SJCRH30 (cell line): ENCODE data around the gene ARID5B. TPM values are rescaled to one million over a fixed set of nuclear protein-coding genes. Genes with fewer than 3 reads are reported as not detected.

Experiments
- DNase-seq, 2 experiments: peaks; one replicate each; pipeline ENCODE4 v3.0.0-alpha.2; 2015 to 2020
- H3K27ac ChIP-seq: fragments of 250-450 bp; sonication (Bioruptor Pico); 2 replicates; pipeline ENCODE4 v1.5.1; 2020; ENCODE audit warnings: mild to moderate bottlenecking, moderate library complexity
- H3K27me3 ChIP-seq: fragments of 250-450 bp; sonication (Bioruptor Pico); 2 replicates; pipeline ENCODE4 v1.5.1; 2020; ENCODE audit warnings: mild to moderate bottlenecking, moderate library complexity
- H3K36me3 ChIP-seq: fragments of 250-450 bp; sonication (Bioruptor Pico); 2 replicates; pipeline ENCODE4 v1.5.1; 2020; ENCODE audit warnings: mild to moderate bottlenecking, moderate library complexity
- H3K4me1 ChIP-seq: fragments of 250-450 bp; sonication (Bioruptor Pico); 2 replicates; pipeline ENCODE4 v1.5.1; 2020; ENCODE audit warnings: mild to moderate bottlenecking, moderate library complexity
- H3K4me3 ChIP-seq: fragments of 250-450 bp; sonication (Bioruptor Pico); 2 replicates; pipeline ENCODE4 v1.5.1; 2020; ENCODE audit warnings: mild to moderate bottlenecking, moderate library complexity
- H3K9me3 ChIP-seq: fragments of 250-450 bp; sonication (Bioruptor Pico); replicated peaks from 2 replicates; pipeline ENCODE4 v1.5.1; 2020; ENCODE audit warnings: mild to moderate bottlenecking, moderate library complexity
- total RNA-seq: library from RNA; depleted of rRNA; stranded (reverse); fragments of >200 nt; shearing (Covaris generic); gene quantifications from 2 replicates; pipeline ENCODE4 v1.2.3, GENCODE V29; 2014

ARID5B gene
- total RNA-seq, 1 experiment from 2014 or later, result 10.3 TPM

GRCh38 chr10:62001898-62002297 is 100.4 kb downstream of the ARID5B start:
- DNase-seq, result no peak
- Histone ChIP-seq H3K27me3 (no peaks in the 10 kb centered on the region), H3K27ac (no peak overlapping the region), H3K4me3 (no peak overlapping the region), H3K4me1 (no peaks in the 10 kb centered on the region), H3K9me3 (no peaks in the 10 kb centered on the region), H3K36me3 (peaks cover 2% of the 10 kb centered on the region; the same call in 1 of the 2 replicates)

GRCh38 chr10:62002753-62003152 is 101.3 kb downstream of the ARID5B start:
- no peak overlapping the region for H3K4me3 ChIP-seq
- no peaks in the 10 kb centered on the region for H3K4me1 ChIP-seq
- no peaks in the 10 kb centered on the region for H3K9me3 ChIP-seq
- H3K27me3 ChIP-seq, result no peaks in the 10 kb centered on the region
- peaks cover 2% of the 10 kb centered on the region; the same call in 1 of the 2 replicates for H3K36me3 ChIP-seq
- H3K27ac ChIP-seq, result no peak overlapping the region
- DNase-seq, result no peak

DNA sequence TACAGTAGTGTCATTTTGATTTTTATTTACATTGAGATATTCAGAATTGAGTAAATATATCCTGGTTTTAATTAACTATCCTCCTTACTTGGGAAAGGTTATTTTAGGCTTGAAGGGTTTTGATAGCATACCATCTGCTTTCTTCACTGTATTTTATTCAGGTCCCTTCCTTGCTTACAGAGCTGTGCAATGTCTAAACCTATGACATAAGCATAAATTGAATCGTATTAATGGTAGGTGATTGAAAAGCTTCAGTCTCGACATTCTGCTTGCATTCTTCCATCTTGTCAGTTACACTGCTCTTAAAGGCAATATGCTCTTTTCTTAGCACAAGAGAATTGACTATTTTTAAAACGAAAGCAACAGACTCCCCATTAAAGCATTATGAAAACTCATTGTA is 102.5 kb downstream of the ARID5B start:
- no peak for DNase-seq
- Histone ChIP-seq H3K27ac (no peak overlapping the region), H3K9me3 (no peaks in the 10 kb centered on the region), H3K36me3 (peaks cover 2% of the 10 kb centered on the region; the same call in 1 of the 2 replicates), H3K27me3 (no peaks in the 10 kb centered on the region), H3K4me1 (no peaks in the 10 kb centered on the region), H3K4me3 (no peak overlapping the region)

GRCh38 chr10:62005281-62005680 is 103.8 kb downstream of the ARID5B start:
- H3K27ac ChIP-seq, result no peak overlapping the region

GRCh38 chr10:62005687-62006086 is 104.2 kb downstream of the ARID5B start:
- Histone ChIP-seq H3K9me3 (no peaks in the 10 kb centered on the region), H3K27me3 (no peaks in the 10 kb centered on the region), H3K4me3 (no peak overlapping the region), H3K27ac (no peak overlapping the region), H3K36me3 (peaks cover 2% of the 10 kb centered on the region; the same call in 1 of the 2 replicates), H3K4me1 (no peaks in the 10 kb centered on the region)
- DNase-seq, result no peak

More at GRCh38 chr10:62005281-62005680, 103.8 kb downstream of the ARID5B start:
- no peak for DNase-seq
- no peaks in the 10 kb centered on the region for H3K9me3 ChIP-seq
- no peaks in the 10 kb centered on the region for H3K4me1 ChIP-seq
- H3K27me3 ChIP-seq, result no peaks in the 10 kb centered on the region
- no peak overlapping the region for H3K4me3 ChIP-seq
- peaks cover 2% of the 10 kb centered on the region; the same call in 1 of the 2 replicates for H3K36me3 ChIP-seq

DNA sequence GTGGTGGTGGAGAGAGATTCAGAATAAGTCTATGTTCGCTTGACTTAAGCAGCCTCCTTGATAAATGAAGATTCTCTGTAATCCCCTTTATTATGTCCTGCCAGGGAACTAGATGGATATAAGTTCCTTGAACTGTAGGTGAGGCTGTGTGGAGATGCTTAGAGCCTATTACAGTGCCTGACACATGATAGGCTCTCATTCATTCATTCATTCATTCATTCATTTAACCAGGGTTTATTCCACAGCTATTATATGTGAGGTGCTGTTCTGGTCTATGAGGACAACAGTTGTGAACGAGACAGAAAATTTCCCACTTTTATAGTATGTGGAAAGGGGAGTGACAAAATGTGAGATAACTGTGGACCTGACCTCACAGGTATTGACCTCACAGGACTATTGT is 105.6 kb downstream of the ARID5B start:
- no peak for DNase-seq
- H3K4me1 ChIP-seq, result no peaks in the 10 kb centered on the region
- H3K27me3 ChIP-seq, result no peaks in the 10 kb centered on the region
- H3K4me3 ChIP-seq, result no peak overlapping the region
- 0 out of 2 replicates have a peak, but pooled peaks cover 2% of the 10 kb centered on the region for H3K36me3 ChIP-seq
- no peak overlapping the region for H3K27ac ChIP-seq
- no peaks in the 10 kb centered on the region for H3K9me3 ChIP-seq

- H3K4me3 ChIP-seq, result no peak overlapping the region
- no peak overlapping the region for H3K27ac ChIP-seq
Measured at GRCh38 chr10:62008196-62008595, 106.7 kb downstream of the ARID5B start.

GRCh38 chr10:62008946-62009345 is 107.4 kb downstream of the ARID5B start:
- Histone ChIP-seq H3K27ac (no peak overlapping the region), H3K36me3 (0 out of 2 replicates have a peak, but pooled peaks cover 2% of the 10 kb centered on the region), H3K4me3 (no peak overlapping the region), H3K9me3 (no peaks in the 10 kb centered on the region), H3K4me1 (no peaks in the 10 kb centered on the region), H3K27me3 (no peaks in the 10 kb centered on the region)
- DNase-seq, result no peak

More at GRCh38 chr10:62008196-62008595, 106.7 kb downstream of the ARID5B start:
- Histone ChIP-seq H3K36me3 (0 out of 2 replicates have a peak, but pooled peaks cover 2% of the 10 kb centered on the region), H3K27me3 (no peaks in the 10 kb centered on the region), H3K9me3 (no peaks in the 10 kb centered on the region), H3K4me1 (no peaks in the 10 kb centered on the region)
- no peak for DNase-seq

DNA sequence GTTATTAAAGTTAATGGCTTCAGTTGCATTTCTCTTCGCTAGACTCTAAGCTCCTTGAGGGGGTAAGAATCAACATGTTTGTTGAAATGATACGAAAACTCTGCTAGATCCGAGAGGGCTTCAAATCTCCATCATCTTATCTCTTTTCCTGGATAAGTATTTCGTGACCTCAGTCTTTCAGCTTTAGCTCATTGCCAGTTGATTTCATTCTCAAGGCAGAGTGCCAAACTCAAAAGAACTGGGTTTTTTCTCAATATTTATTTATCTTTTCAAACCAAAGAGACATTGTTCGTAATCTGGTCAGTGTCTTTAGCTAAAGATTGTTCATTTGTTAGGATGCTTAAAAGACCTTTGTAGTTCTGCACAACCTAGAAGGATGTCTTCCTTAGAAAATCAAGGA is 108.9 kb downstream of the ARID5B start:
- H3K4me1 ChIP-seq, result no peaks in the 10 kb centered on the region
- DNase-seq, result no peak
- no peaks in the 10 kb centered on the region for H3K27me3 ChIP-seq

GRCh38 chr10:62011558-62011957 is 110.1 kb downstream of the ARID5B start:
- Histone ChIP-seq H3K4me3 (no peak overlapping the region), H3K9me3 (no peaks in the 10 kb centered on the region), H3K27ac (no peak overlapping the region), H3K4me1 (no peaks in the 10 kb centered on the region), H3K36me3 (no peaks in the 10 kb centered on the region), H3K27me3 (no peaks in the 10 kb centered on the region)
- DNase-seq, result no peak

More for the DNA sequence above, 108.9 kb downstream of the ARID5B start:
- Histone ChIP-seq H3K36me3 (no peaks in the 10 kb centered on the region), H3K9me3 (no peaks in the 10 kb centered on the region), H3K4me3 (no peak overlapping the region), H3K27ac (no peak overlapping the region)

- Histone ChIP-seq H3K9me3 (no peaks in the 10 kb centered on the region), H3K36me3 (no peaks in the 10 kb centered on the region), H3K4me3 (no peak overlapping the region), H3K4me1 (no peaks in the 10 kb centered on the region), H3K27me3 (no peaks in the 10 kb centered on the region), H3K27ac (no peak overlapping the region)
- DNase-seq, result no peak
Measured at GRCh38 chr10:62012318-62012717, 110.8 kb downstream of the ARID5B start.

DNA sequence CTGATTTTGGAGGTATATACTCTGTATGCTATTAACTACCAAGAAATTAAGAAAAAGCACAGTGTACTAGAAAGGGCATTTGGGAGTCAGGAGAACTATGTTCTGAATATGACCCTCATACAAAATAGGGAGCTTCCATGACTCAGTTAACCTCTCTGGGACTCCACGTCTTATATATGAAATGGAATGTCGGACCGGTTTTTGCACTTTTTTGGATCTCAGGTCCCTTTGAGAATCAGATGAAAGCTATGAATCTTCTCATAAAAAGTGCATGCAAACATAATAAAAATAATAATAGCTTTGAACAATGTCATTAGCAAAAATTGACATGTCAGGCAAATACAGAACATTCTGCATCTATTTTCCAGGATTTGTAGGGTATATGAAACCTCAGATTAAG is 113.0 kb downstream of the ARID5B start:
- Histone ChIP-seq H3K36me3 (no peaks in the 10 kb centered on the region), H3K9me3 (no peaks in the 10 kb centered on the region), H3K27ac (no peak overlapping the region), H3K4me3 (no peak overlapping the region), H3K27me3 (no peaks in the 10 kb centered on the region), H3K4me1 (no peaks in the 10 kb centered on the region)
- no peak for DNase-seq

DNA sequence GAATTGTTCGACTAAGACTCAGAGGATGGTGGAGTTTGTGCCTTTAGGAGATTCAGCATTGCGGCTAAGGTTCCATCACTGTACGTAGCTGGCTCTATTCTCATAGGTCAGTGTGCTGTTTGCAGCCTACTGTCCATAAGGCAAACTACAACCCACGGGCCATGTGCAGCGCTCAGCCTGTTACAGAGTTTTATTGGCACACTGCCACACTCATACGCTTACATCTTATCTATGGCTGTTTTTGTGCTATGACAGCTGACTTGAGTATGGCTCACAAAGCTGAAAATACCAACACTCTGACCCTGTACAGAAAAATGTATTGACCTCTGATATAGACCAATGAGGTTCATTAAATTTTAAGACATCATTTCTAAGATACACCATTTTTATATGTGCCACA is 114.5 kb downstream of the ARID5B start:
- H3K36me3 ChIP-seq, result no peaks in the 10 kb centered on the region
- H3K9me3 ChIP-seq, result no peaks in the 10 kb centered on the region
- DNase-seq, result peak in 1 of 2 experiments; percentile 44
- no peaks in the 10 kb centered on the region for H3K4me1 ChIP-seq
- no peak overlapping the region for H3K4me3 ChIP-seq
- no peak overlapping the region for H3K27ac ChIP-seq
- H3K27me3 ChIP-seq, result no peaks in the 10 kb centered on the region

- no peak overlapping the region for H3K27ac ChIP-seq
- no peak for DNase-seq
Measured at GRCh38 chr10:62016623-62017490, 115.4 kb downstream of the ARID5B start.

GRCh38 chr10:62017491-62017870 is 116.0 kb downstream of the ARID5B start:
- no peaks in the 10 kb centered on the region for H3K27me3 ChIP-seq
- H3K4me3 ChIP-seq, result no peak overlapping the region
- no peaks in the 10 kb centered on the region for H3K4me1 ChIP-seq
- H3K9me3 ChIP-seq, result no peaks in the 10 kb centered on the region
- H3K36me3 ChIP-seq, result no peaks in the 10 kb centered on the region
- no peak for DNase-seq
- H3K27ac ChIP-seq, result no peak overlapping the region

More at GRCh38 chr10:62016623-62017490, 115.4 kb downstream of the ARID5B start:
- Histone ChIP-seq H3K4me3 (no peak overlapping the region), H3K36me3 (no peaks in the 10 kb centered on the region), H3K4me1 (no peaks in the 10 kb centered on the region), H3K9me3 (no peaks in the 10 kb centered on the region), H3K27me3 (no peaks in the 10 kb centered on the region)
